ENCODE data around the gene HADHB.

- TF ChIP-seq CTCF (IDR thresholded peaks at IDR 0.05; ENCODE audit: poor library complexity) (no peak), EZH2phosphoT487 (IDR thresholded peaks at IDR 0.05; ENCODE audit: low read depth, severe bottlenecking, unreplicated experiment) (no peak)
Measured at GRCh38 chr2:26298286-26298637, 53.5 kb downstream of the HADHB start.
